SK-MEL-5 (cell line): Measurements from ENCODE around the gene PRKAR1A. TPM values are rescaled to one million over a fixed set of nuclear protein-coding genes. Genes with fewer than 3 reads are reported as not detected.

Source experiments
- DNase-seq: peaks from one replicate; pipeline ENCODE4 v3.0.0-alpha.2; 2016; ENCODE audit warnings: low read depth, low spot score
- in situ Hi-C: cut with HindIII; loops from 2 replicates; pipeline ENCODE4 v1.10.0; 2016; ENCODE audit warnings: low sequenced_read_pairs, high pct_unique_total_duplicates, low pct_unique_long_range_greater_than_20kb
- total RNA-seq: library from RNA; depleted of rRNA; stranded (reverse); fragments of >200 nt; shearing (Covaris generic); gene quantifications from 2 replicates; pipeline ENCODE4 v1.2.3, GENCODE V29; 2014

The PRKAR1A gene
- total RNA-seq, 1 experiment from 2014 or later = 1,047 TPM

DNA sequence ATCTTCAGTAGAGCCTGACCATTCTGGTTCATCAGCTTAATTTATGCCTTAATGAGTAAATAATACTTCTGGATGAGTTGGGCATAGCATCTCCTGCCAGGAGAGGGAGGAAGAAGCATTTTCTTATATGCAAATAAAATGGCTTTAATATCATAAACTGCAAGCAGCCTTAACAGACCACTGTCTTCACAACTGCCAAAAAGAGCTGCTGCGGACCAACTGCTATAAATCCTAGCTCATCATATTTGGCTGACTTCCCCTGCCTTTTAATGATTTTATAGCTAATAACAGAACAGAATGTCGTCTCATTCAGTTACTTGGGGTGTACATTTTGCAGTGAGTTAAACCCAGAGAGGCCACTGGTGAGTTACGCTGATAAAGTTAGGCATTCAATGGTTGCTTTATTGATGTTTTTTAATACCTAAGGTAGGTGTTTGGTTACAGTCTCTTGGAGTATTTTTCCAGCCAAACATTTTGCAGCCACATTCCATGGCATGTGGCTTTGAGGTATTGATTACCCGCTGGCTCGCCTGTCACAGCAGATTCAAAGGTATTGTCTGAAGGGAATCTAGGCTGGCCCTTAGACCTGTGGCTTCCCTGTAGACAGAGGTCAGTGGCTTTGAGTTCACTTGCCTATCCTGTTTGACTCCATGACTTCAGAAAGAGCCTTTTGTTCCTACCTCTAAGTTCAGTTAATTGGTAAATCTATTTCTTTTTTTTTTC, 72.5 kb downstream of the PRKAR1A start:
- in situ Hi-C loops = no loop called here
- no peak for DNase-seq

DNA sequence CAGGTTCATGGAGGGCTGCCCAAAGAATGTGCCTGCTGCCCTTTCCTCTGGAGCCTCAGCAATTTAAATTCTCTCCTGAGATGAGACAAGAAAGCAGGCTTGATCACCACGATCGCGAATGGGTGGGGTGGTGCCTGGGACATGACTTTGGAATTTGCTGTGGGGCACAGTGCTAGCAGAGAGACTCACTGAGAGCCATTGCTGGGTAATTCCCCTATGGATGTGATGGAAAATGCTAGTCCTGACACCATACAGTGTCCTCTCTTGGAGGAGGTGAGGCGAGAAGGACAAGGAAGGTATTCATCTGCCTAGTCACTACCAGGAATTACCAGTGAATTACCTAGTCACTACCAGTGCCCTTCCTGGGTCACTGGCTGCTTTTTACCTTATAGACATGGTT, 73.4 kb downstream of the PRKAR1A start:
- DNase-seq = no peak
- in situ Hi-C loops = no loop called here

DNA sequence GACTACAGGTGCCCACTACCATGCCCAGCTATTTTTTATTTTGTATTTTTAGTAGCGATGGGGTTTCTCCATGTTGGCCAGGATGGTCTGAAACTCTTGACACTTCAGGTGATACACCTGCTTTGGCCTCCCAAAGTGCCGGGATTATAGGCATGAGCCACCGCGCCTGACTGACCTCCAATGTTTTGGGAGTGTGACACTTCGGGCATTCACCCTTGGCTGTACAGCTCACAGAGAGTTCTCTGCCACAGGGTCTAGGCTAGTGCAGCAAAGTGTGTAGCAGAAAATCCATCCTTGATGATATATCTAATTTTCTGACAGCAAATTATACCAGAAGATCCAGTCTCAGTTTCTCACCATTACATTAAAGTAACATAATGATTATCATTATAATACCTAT, 74.8 kb downstream of the PRKAR1A start:
- in situ Hi-C loops = no loop called here
- DNase-seq = no peak

DNA sequence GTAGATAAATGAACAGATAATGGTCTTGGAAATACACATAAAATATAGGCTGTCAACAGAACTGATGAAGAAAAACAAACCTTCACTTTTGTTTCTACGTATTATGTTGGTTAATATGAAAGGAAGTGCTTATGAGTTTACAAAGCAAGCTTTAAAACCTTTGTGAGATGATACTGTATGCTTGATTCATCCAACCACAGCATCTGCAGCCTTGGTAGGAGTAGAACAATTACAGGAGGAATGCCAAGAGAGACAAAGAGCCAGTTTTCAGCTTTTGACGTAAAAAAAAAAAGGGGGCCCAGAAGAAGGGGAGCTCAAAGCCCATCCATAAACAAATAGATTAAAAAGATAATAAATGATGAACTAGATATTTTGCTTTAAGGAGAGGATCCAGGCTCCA, 75.6 kb downstream of the PRKAR1A start:
- in situ Hi-C loops = no loop called here
- no peak for DNase-seq

DNA sequence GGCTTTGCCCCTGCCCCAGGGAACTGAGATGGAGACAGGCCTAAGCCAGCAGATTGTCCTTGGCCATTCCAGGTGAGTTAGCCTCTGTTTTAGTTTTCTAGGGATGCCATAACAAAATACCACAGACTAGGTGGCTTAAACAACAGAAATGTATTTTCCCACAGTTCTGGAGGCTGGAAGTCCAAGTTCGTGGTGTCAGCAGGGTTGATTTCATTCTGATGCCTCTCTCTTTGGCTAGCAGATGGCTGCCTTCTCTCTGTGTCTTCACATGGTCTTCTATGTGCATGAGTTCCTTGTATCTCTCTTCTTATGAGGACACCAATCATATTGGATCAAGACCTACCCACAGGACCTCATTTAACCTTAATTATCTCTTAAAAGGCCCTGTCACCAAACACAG, 76.1 kb downstream of the PRKAR1A start:
- in situ Hi-C loops = no loop called here
- no peak for DNase-seq

DNA sequence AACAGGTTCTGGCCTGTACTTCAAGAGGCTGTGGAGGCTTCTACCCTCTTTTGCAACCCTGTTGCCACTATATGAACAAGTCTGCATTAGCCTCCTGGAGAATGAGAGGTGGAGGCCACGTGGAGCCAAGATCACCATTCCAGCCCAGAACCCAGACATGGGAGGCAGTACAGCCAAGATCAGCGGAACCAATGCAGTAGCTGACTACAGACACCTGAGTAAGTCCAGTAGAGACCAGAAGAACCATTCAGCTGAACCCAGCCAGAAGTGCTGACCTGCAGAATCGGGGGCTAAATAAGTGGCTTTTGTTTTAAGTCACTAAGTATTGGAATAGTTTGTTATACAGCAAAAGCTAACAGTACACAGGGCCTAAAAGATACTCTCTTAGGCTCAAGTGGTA, 76.9 kb downstream of the PRKAR1A start:
- in situ Hi-C loops = no loop called here
- DNase-seq = no peak

DNA sequence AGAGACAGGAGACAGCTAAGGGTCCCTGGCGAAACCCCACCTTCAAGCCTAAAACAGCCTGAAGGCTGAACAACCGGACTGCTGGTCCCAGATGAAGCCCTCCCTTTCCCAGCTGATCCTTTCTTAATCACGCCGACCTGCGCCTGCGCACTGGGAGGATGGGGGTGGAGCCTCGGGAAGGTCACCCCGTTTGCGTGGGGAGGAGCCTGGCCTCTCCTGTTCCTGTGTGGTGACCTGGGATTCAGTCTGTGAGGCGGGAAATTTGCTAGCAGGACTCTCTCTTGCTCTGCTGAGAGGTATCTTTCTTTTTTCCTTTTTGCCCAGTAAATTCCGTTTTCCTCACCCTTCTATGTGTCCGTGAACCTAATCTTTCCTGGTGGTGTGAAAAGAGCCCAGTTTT, 79.4 kb downstream of the PRKAR1A start:
- peak; percentile 93 for DNase-seq
- in situ Hi-C loops = no loop called here

DNA sequence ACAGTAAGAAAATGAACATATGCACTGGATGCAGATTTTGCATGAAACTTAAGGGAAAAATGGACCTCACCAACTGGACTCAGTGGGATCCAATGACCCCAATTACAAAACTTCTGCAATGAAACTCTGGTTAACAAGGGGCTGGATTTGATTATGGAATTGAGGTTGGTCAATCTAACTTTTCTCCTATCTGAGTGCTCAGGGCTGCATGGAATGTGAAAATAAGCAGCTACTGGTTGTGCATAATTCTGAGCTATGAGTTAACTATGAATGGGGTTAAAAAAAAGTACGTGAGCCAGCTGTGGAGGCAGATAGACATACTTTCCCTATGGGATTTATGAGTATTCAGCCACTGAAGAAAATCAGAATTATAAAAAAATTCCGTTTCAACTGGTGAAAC, 79.8 kb downstream of the PRKAR1A start:
- in situ Hi-C loops = no loop called here
- no peak for DNase-seq

DNA sequence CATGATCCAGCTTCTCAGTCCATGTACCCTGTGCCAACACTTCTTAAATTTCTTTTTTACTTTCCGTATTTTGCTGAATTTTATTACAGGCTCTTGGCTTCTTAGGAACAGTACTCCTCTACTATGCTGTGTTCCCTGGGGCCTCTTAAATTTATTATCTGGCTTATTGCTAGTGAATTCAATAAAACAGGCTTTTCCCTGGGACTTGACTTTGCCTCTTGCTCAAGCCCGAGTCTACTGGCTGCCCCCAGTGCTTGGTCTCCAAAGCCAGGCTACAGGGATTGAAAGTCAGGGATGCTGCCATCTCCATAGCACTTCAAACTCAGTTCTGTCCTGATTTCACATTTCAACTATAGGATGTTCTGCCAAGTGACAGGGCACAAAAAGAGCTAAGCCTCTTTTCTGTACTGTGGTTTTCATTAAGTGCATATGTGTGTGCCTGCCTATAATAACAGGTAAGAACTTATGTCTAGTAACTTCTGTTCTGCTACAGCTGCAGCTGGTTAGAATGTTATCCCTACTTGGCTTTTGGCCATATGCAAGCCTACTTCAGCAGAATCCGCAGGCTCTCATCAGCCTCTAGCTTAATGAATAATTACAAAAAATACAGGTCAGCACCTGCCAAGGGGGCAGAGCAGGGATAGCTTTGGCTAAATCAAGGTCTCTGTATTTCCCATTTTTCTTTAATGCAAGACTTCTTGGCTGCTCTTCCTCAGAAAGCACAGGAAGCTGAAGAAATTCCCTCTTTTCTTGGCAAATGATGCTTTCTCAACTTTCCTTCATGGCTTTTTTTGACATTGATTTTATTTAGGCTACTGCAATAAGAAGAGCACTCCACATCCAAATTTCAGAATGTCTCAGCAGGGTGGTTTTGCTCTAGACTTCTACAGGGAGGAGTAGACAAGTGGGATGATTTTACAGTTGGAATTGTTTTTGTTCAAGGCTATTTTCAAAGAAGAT, 80.7 kb downstream of the PRKAR1A start:
- DNase-seq = no peak
- in situ Hi-C loops = no loop called here

DNA sequence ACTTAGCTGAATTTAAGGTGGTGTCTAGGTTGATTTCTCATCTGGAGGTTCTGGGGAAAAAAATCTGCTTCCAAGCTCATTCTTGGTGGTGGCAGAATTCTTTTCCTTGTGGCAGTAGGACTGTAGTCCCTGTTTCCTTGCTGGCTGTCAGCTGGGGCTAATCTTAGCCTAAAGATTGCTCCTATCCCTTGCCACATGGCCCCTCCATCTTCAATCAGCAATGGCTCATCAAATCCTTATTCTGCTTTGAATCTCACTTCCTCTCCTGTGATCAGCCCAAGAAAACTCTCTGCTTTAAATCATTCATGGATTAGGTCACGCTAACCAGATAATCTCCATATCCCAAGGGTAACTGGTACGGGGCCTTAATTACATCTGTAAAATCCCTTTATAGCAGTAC, 82.3 kb downstream of the PRKAR1A start:
- in situ Hi-C loops = no loop called here
- DNase-seq = no peak

DNA sequence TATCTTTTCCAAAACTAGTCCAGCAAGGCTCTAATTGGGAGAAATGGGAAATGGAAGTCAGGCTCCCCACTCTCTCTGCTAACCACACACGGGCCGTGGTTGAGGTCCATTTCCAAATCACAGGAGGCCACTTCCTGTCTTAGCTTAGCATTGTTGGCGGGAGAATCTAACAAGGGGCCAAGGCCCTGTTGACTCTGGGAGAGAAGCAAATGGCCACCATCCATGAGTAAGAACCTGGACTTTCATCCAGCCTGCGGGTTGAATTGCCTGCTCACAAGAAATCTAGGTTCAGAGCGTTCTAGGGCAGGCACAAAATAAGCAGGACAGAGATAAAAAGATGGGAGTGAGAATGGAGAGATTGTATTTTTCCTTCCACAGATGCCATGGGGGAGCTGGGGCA, 83.3 kb downstream of the PRKAR1A start:
- in situ Hi-C loops = no loop called here
- no peak for DNase-seq

DNA sequence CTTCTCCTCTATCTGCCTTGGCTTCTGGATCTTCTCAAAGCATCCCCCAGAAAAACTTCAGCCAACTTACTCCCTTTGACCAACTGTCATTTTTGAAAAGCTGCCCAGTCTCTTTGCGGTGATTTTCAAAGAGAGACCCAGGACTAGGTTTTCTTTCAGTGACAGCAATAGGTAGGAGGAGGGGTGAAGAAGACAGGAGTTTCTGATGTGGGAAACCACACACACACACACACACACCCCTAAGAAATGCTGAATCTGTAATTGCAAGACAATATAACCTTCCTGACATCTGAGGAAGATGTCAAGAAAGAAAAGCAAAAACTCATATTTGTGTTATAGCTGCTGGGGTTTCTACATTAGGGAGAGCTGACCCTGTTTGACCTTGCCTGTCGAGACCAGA, 83.8 kb downstream of the PRKAR1A start:
- no peak for DNase-seq
- in situ Hi-C loops = no loop called here

DNA sequence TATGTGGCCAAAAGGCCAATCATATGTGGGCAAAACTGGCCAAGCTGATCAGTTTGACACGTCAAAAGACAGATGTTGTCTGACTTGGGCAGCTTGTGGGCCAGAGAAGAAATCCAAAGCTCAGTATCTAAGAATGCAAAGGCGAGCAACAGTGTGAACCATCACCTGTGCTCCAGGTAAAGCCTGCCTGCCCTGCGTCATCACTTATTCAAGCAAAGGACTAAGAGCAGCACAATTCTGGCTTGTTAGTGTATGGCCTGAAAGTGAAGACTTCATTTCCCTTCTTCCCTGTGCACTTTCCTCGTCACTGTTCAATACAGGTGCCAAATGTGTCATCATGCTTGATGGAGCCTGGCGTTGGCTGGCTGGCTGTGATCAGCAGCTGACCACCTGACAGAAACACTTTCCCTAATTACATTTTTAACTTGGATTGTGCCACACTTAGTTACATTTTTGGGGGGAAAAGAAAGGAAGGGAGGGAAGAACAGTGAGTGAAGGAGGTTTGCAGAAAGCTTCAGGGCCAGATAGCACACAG, 84.2 kb downstream of the PRKAR1A start:
- no peak for DNase-seq
- in situ Hi-C loops = no loop called here

DNA sequence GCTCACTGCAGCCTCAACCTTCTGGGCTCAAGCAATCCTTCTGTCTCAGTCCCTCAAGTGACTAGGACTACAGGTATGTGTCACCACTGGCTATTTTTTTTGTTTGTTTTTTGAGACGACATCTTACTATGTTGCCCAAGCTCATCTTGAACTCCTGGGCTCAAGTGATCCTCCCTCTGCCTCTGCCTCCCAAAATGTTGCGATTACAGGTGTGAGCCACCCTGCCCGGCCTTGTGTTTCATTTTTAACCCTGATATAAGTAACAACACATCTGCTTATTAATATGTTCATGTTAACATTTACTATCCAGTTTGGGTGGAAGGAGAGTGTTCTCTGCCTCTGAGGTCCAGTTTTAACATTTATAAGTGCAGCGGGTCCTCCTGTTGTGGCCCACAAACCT, 85.8 kb downstream of the PRKAR1A start:
- in situ Hi-C loops = no loop called here
- DNase-seq = no peak

DNA sequence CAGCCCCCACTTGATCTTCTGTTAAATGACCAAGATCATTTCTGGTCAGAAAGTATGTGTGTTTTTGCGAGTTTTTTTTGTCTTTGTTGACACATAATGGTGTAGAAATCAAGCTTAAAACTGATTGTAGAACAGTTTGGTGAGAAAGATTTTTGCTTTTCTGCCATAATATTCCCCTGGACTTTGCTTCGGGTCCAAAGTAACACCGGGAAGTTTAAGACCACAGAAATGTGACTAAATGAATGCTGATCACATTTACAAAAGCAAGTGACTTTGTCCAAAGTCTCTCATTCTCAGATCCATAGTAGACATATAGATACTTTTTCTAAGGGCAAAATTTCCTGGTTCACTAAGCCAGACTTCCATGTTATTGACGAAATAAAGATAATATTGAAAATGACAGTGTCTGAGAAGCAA, 86.3 kb downstream of the PRKAR1A start:
- in situ Hi-C loops = no loop called here
- DNase-seq = no peak

DNA sequence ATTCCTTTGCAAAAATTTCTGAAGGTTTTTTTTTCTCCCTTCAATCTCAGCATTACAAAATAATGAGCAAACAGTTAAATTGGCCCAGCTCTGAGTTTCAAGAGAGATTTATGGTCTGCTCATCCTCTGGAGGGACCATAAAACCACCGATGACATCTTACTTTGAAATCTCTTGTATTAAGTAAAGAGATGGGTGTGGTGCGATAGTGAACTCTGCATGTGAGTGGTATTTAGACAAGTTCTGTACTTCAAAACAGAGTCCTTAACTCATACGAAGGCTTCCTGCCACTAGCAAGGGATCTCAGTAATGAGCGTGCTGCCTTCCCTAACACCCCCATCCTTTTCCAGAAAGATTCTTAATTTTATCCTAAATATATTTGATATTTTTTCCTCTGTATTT, 86.9 kb downstream of the PRKAR1A start:
- in situ Hi-C loops = no loop called here
- DNase-seq = no peak

DNA sequence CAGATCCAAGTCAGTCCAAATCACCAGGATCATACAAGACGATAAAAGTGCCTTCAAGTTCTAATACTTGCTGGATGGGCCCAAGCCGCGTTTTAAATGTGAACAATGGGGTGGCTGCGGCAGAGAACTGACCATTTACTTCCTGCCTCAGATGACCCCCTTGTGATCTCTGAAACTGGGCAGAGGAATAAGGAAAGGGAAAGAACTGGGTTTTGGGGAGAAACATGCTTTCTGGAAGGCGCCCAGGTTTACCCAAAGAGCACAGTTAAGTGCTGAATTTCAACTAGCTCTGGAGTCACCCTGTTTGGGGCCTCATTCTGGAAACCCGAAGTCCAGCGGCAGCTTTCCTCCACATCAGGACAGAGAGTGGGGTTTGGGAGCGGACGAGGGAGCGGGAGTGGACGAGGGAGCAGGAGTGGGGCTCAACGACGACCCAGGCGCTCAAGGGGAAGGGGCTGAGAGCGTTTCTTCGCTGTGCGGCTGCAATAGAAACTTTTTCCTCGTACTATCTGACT, 87.4 kb downstream of the PRKAR1A start:
- in situ Hi-C loops = no loop called here
- DNase-seq = no peak

DNA sequence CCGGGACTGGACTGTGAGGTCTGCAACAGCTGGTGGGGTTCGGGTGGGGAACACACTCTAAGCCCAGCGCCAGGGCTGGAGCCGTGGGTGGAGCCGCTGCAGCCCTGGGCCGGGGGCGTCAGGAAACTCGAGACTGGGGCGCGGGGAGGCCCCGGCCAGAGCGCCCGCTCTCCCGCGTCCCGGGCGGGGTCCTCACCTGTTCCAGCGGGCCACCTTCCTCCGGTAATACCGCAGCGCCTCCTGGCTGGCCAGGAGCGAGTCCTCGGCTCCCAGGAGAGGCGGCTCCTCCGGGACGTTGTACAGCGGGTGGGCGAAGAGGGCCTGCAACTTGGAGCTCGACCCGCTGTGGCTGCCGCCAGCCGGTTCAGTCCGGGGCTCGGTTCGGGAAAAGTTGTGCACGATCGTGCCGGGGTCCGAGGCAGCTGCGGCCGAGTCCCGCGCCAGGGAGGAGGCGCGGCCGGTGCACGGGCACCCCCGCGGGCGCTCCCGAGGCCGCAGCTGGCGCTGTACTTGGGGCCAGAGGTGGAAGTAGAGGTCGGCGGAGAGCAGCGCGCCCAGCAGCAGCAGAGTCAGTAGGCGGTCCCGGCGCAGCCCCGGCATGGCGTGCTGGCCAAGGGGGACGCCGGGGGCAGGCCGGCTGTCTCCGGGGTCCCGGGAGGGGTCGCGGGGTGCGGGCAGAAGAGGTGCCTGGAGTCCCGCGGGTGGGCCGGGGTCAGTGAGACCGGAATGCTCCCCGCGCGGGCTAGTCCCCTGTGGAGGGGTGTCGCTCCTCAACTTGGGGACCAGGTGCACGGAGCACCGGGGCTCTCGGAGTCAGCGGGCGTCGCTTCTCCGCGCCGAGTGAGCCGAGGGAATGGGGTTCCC, 88.1 kb downstream of the PRKAR1A start:
- in situ Hi-C loops = no loop called here
- no peak for DNase-seq
